Measurements from ENCODE around the gene CD177.

The CD177 gene

DNA sequence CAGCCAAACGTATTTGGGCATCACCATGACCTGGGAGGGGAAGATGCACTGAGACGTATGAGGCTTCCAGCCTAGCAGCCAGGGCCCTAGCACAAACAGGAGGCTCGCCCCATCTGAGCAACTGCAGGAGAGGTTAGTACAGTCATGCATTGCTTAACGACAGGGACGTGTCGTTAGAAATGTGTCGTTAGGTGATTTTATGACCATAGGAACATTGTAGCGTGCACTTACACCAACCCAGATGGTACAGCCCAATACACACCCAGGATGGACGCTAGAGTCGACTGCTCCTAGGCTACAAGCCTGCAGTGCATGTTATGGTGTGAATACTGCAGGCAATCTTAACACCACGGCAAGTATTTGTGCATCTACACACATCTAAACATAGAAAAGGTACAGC, 9.3 kb downstream of the CD177 start:
- TF ChIP-seq TAF1 (IDR thresholded peaks at IDR 0.05; ENCODE audit: borderline replicate concordance, insufficient read depth, low read length) = no peak

DNA sequence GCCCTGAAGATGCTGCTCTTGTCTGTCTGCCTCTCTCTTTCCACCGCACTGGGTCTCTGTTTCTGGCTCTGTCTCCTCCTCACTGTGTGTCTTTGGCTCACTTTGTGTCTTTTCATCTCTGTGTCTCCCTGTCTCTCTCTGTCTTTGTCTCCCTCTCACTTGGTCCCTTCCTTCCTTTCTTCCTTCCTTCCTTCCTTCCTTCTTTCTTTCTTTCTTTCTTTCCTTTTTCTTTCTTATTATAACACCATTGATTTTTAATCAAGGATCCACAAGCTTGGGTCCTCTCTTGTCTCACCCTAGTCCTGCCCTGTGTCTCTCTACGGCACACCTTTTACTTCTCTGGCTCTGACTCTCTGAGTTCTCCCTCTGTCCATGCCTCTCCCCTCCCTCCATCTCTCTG, 14.3 kb downstream of the CD177 start:
- TF ChIP-seq SIN3A (IDR thresholded peaks at IDR 0.05; ENCODE audit: borderline replicate concordance, insufficient read depth, low read length) = no peak
- no peak for TF ChIP-seq FOXP2 (optimal IDR thresholded peaks at IDR 0.05; ENCODE audit: borderline replicate concordance, extremely low read depth, extremely low read length, insufficient read depth)
- TF ChIP-seq, protein P1, sequence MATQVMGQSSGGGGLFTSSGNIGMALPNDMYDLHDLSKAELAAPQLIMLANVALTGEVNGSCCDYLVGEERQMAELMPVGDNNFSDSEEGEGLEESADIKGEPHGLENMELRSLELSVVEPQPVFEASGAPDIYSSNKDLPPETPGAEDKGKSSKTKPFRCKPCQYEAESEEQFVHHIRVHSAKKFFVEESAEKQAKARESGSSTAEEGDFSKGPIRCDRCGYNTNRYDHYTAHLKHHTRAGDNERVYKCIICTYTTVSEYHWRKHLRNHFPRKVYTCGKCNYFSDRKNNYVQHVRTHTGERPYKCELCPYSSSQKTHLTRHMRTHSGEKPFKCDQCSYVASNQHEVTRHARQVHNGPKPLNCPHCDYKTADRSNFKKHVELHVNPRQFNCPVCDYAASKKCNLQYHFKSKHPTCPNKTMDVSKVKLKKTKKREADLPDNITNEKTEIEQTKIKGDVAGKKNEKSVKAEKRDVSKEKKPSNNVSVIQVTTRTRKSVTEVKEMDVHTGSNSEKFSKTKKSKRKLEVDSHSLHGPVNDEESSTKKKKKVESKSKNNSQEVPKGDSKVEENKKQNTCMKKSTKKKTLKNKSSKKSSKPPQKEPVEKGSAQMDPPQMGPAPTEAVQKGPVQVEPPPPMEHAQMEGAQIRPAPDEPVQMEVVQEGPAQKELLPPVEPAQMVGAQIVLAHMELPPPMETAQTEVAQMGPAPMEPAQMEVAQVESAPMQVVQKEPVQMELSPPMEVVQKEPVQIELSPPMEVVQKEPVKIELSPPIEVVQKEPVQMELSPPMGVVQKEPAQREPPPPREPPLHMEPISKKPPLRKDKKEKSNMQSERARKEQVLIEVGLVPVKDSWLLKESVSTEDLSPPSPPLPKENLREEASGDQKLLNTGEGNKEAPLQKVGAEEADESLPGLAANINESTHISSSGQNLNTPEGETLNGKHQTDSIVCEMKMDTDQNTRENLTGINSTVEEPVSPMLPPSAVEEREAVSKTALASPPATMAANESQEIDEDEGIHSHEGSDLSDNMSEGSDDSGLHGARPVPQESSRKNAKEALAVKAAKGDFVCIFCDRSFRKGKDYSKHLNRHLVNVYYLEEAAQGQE (IDR thresholded peaks at IDR 0.05; ENCODE audit: insufficient read depth in 1 of 2, low read depth in 2 of 2, low read length in 2 of 2) = no peak
- TF ChIP-seq POLR2AphosphoS5 (IDR thresholded peaks at IDR 0.05; ENCODE audit: low read depth, low read length) = no peak
- no peak for TF ChIP-seq TAF1 (IDR thresholded peaks at IDR 0.05; ENCODE audit: borderline replicate concordance, insufficient read depth, low read length)

DNA sequence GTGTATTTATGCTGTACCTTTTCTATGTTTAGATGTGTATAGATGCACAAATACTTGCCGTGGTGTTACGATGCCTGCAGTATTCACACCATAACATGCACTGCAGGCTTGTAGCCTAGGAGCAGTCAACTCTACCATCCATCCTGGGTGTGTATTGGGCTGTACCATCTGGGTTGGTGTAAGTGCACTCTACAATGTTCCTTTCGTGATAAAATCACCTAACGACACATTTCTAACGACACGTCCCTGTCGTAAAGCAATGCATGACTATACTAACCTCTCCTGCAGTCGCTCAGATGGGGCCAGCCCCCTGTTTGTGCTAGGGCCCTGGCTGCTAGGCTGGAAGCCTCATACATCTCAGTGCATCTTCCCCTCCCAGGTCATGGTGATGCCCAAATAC, 18.4 kb downstream of the CD177 start:
- TF ChIP-seq TAF1 (IDR thresholded peaks at IDR 0.05; ENCODE audit: borderline replicate concordance, insufficient read depth, low read length) (no peak), SIN3A (IDR thresholded peaks at IDR 0.05; ENCODE audit: borderline replicate concordance, insufficient read depth, low read length) (no peak), POLR2AphosphoS5 (IDR thresholded peaks at IDR 0.05; ENCODE audit: low read depth, low read length) (no peak), FOXP2 (optimal IDR thresholded peaks at IDR 0.05; ENCODE audit: borderline replicate concordance, extremely low read depth, extremely low read length, insufficient read depth) (no peak)
- TF ChIP-seq, protein P1 (IDR thresholded peaks at IDR 0.05; ENCODE audit: insufficient read depth in 1 of 2, low read depth in 2 of 2, low read length in 2 of 2) = no peak

DNA sequence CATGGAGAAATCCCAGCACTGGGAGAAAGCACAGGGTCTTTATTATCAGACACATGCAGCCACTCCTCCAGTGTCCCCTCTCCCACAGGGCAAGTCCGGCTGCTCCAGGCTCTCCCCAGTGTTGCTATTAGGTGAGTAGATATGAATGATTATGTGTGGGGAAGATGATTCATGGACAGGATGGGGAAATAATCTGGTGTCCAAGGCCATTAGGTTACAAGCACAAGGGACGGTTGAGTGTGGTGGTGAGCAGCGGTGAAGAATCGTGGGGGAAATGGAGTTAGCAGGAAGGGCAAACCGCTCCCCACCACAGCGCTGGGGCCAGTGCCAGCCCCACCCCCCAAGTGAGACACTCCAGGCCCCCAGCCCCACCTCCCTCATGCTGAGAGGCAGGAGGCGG, 19.0 kb downstream of the CD177 start:
- TF ChIP-seq SIN3A (IDR thresholded peaks at IDR 0.05; ENCODE audit: borderline replicate concordance, insufficient read depth, low read length) (peak; percentile 61; the same call in 1 of the 2 replicates), TAF1 (IDR thresholded peaks at IDR 0.05; ENCODE audit: borderline replicate concordance, insufficient read depth, low read length) (no peak)
- TF ChIP-seq, protein P1 (IDR thresholded peaks at IDR 0.05; ENCODE audit: insufficient read depth in 1 of 2, low read depth in 2 of 2, low read length in 2 of 2) = 0 out of 4 replicates have a peak, but pooled peaks of 1 of the 2 experiments have one; percentile 14

DNA sequence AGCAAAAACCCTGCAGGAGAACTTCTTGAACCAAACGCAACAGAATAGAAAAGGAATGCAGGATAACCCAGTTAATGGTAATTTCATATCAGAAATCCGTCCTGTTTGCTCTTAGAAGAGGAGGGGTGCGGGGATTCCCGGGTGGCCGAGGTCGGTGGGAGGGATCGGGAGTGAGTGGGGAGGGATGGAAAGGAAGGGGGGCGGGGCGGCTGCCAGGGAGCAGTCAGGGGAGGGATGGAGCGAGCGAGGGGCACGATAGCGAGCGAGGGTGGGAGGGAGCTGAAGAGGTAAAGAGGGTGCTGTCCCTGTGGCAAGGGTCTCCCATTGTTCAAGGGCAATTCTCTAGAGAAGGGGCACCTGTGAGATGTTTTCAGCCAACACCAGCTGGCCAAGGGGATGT, 26.5 kb downstream of the CD177 start:
- TF ChIP-seq SIN3A (IDR thresholded peaks at IDR 0.05; ENCODE audit: borderline replicate concordance, insufficient read depth, low read length) = no peak
- TF ChIP-seq, protein P1 (IDR thresholded peaks at IDR 0.05; ENCODE audit: insufficient read depth in 1 of 2, low read depth in 2 of 2, low read length in 2 of 2) = no peak
- no peak for TF ChIP-seq POLR2AphosphoS5 (IDR thresholded peaks at IDR 0.05; ENCODE audit: low read depth, low read length)
- TF ChIP-seq FOXP2 (optimal IDR thresholded peaks at IDR 0.05; ENCODE audit: borderline replicate concordance, extremely low read depth, extremely low read length, insufficient read depth) = no peak
- TF ChIP-seq TAF1 (IDR thresholded peaks at IDR 0.05; ENCODE audit: borderline replicate concordance, insufficient read depth, low read length) = no peak
